GM21717 (cell line): ENCODE data around the gene NXPH2.
"Not testable (repeated sequence)": the region's sequence is repeated elsewhere in the genome, so short reads cannot be mapped to it uniquely, and the experiment has no call there.

Experiments used
- ATAC-seq: cut with Tn5 transposase; IDR thresholded peaks from one replicate; pipeline ENCODE4 v1.9.1; 2021; ENCODE audit warnings: mild to moderate bottlenecking, moderate library complexity; ENCODE audit not compliant: unreplicated experiment

The NXPH2 gene

DNA sequence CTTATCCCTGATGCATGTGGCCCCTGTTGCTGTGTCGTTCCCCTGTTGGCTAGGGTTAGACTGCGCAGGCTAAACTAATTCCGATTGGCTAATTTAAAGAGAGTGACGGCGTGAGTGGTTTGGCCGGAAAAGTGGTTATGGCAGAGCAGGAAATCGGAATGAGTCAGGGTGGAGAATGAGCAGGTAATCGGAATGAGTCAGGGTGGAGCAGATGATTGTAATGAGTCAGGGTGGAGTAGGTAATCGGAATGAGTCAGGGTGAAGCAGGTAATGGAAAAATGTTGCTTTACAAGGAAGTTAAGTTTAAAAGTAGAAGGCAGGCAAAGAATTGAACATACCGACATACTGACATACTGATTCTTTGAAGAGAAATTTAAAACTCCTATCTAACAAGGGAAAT lies 135.4 kb downstream of the NXPH2 start:
- ATAC-seq: not testable (repeated sequence)

DNA sequence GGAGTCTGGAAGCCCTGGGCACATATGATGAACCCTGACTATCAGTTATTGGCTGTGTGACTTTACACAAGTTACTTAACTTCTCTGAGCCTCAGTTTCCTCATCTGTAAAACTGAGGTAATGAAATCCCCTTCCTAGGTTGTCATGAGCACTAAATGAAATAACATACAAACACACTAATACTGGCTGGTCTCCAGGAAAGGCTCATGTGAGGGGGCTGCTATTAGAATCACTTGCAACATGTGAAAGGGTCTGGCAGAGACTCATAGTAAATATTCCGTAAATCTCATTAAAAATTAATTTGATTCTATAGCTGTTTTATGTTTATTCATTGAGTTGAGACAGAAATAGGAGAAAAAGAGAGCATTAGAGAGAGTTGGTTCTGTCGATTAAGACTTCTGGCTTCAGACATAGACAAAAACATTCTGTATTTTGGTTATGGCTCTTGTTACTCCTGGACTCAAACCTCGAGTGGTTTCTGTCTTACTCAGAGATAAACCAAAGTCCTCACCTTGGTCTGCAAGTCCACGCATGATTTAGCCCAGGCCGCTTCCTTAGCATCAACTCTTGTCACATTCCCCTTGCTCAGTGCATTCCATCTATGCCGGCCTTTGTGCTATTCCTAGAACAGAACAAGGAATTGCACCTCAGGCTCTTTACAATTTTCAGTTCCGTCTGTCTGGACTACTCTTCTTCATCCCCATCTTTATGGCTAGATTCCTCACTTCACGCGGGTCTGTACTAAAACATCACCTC lies 139.1 kb downstream of the NXPH2 start:
- ATAC-seq: no peak

- ATAC-seq: no peak
Measured at GRCh38 chr2:138637686-138638085, 142.5 kb downstream of the NXPH2 start.

GRCh38 chr2:138637061-138637460 lies 143.1 kb downstream of the NXPH2 start:
- no peak for ATAC-seq

DNA sequence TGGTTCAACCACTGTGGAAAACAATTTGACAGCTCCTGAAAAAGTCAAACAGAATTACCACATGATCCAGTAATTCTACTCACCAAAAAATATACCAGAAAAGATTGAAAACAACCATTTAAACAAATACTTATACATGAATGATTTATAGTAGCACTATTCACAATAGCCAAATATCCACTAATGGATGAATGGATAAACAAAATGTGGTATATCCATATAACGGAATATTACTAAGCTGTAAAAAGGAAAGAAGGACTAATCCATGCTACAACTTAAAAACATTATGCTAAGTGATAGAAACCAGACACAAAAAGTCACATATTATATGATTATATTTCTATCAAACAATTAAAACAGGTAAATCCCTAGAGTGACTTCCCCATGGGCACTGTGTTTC lies 147.1 kb downstream of the NXPH2 start:
- no peak for ATAC-seq

DNA sequence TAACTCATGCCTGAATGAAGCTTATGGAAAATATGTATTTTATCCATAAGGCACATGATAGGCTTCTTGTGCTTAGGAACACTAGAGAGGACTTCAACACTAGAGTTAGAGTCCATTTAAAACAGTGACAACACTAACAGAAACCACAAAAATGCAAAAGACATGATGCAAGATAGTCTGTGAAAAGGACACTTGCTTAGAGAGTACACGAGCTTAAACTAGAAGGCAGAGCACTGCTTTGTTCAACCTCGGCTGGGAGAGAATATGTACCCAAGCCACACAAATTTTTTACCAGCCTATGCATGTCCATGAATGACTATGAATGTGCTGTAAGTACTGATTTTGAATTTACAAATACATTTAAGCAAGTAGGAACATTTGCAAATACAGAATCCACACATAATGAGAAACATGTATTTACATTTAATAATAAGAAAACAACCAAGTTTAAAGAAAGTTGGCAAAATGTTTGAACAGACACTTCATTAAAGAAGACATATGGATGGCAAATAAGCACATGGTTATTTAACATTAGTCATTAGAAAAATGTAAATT lies 148.0 kb downstream of the NXPH2 start:
- no peak for ATAC-seq

GRCh38 chr2:138630164-138630563 lies 150.0 kb downstream of the NXPH2 start:
- no peak for ATAC-seq

DNA sequence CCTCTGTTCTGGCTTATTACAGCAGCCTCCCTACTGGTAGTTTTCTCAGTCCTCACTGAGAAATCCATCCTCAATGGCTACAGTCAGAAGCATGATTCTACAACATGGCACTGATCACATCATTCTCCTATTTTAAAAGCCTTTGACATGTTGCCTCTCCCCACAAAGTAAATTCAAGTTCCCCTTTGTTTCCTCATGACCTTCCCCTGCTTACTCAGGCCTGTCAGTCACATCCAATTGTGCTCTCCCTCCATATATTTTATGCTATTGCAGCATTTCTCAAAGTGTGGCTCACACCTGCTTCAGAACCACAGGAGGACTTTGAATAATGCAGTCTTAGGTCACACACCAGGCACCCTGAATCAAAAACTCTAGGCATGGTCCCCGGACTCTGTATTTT lies 154.0 kb downstream of the NXPH2 start:
- ATAC-seq: no peak

- no peak for ATAC-seq
Measured at GRCh38 chr2:138622613-138623012, 157.6 kb downstream of the NXPH2 start.

DNA sequence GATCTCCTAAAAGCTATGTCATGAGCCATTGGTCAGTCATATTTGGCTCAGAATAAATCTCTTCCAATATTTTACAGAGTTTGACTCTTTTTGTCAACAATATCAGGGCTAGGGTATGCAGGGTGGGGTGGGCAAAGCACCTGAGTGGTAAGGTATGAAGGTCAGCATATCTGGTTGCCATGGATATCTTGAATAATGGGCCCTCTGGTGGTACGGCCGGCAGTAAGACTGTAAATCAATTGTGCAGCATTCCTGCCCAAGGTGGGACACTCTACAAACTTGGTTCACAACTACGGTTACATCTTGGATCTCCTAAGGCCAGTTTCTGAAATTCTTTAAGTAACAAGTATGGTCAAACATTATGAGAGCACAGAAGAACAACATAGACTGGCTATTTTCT lies 159.1 kb downstream of the NXPH2 start:
- ATAC-seq: no peak

- ATAC-seq: no peak
Measured at GRCh38 chr2:138620431-138620830, 159.8 kb downstream of the NXPH2 start.
